ENCODE data around the gene APOL6.
"Not testable (repeated sequence)": the region's sequence is repeated elsewhere in the genome, so short reads cannot be mapped to it uniquely, and the experiment has no call there.

Gene APOL6

DNA sequence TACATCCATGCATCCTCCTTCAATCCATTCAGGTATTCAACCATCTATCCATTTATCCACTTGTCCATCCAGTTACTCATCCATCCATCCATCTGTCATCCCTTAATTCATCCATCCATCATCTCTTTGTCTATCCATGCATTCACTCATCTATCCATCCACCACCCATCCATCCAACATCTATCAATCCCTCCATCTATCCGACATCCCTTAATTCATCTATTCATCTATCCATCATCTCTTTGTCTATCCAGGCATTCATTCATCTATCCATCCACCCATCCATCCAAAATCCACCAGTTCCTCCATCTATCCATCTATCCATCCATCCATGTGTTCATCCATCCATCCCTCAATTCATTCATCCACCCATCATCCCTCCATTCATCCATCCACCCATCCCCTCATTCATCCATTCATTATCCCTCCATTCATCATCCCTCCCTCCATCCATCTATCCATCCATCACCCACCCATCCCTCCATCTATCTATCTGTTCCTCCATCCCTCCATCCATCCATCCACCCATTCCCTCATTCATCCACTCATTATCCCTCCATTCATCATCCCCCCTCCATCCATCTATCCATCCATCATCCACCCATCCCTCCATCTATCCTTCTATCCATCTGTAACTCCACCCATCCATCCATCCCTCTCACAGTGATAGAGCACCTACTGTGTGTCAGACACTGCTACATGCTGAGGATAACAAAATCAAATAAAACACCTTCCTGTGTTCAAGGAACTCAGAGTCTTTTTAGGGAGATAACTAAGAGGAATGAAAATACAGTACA lies 29.6 kb upstream of the APOL6 start:
- no peak for DNase-seq (ENCODE audit: low spot score)

DNA sequence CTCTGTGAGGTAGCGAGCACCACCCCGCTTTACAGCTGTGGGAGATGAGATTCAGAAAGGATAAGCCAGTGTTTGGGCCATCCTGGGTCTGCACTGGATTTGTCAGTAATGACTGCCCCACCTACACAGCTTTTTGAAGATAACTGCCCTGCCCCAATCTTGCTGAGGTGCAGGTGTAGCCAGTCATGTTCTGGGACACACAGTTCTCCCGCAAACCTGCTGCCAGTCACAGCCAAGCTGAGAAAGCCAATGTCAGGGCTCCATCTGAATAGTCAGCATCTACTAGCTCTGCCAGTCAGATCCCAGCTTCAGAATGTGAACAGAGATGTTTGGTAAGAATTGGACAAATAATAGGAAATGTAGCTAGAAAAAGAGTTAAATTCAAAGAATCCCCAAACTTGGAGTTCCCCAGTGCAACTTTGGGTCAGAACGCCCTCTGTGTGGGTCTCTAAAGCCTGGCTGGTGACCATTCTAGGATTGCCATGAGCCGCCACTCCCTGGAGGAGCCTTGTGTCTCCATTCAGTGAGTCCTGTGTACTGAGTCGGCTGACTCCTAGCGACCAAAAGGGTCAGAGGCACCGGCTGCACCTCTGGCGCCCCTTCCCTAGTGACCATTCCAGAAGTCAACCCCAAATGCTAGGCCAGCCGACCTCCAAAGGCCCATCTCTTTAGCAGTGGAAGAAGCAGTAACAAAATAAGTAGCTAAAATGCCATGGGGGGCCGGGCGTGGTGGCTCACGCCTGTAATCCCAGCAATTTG lies 28.7 kb upstream of the APOL6 start:
- no peak for DNase-seq (ENCODE audit: low spot score)

- no peak for DNase-seq (ENCODE audit: low spot score)
These were observed 27.5 kb upstream of the APOL6 start for GRCh38 chr22:35620624-35621251.

DNA sequence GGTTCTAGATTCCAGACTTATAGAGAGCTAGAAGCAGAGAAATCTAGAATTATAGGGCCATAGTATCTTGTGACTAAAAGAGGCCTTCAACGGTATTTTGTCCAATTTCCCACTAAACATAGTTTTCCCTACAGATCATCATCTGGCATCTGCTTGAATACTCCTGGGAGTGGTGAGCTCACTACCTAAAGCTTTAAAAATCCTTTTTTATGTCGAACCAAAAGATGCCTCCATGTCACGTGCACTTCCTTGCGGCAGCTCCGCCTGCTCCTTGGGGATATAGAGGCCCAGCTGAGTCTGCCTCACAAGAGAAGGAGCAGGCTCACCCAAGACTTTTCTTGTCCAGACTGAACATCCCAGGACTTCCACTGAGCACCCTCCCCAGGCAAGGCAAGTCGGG lies 26.8 kb upstream of the APOL6 start:
- no peak for DNase-seq (ENCODE audit: low spot score)

DNA sequence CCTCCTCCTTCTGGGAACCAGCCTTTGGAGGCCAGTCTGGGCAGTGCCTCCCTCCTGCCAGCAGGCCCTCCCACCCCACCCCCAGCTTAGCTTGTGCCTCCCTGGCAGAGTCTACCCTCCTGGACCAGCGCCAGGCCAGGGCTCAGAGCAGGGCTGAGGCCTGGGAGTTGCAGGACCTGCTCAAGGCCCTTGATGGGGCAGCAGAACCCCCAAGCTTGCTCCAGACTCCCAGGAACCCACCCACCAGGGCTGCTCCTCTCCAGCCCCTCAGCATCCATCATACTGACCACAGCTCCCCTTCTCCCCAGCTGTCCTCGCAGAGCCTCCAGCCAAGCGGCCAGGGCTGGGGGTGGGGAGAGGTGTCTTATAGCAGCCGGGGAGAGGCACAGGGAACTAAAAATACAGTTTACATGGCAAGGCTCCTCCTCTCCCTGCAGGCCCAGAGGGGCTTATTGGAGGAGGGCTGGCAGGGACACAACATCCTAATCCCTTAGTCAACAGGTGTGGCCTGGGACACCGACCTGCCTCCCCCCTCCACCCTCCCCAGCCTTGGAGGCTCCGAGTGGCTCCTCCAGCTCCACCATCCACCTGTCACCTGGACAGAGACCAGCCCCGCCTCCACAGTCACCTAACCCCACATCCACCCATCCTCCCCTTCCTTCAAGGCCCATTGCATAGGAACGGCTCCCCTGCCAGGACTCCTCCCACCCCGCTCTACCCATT lies 25.9 kb upstream of the APOL6 start:
- peak; percentile 75 for DNase-seq (ENCODE audit: low spot score)

- DNase-seq (ENCODE audit: low spot score) = not testable (repeated sequence)
These were observed 24.4 kb upstream of the APOL6 start for GRCh38 chr22:35623885-35624284.

DNA sequence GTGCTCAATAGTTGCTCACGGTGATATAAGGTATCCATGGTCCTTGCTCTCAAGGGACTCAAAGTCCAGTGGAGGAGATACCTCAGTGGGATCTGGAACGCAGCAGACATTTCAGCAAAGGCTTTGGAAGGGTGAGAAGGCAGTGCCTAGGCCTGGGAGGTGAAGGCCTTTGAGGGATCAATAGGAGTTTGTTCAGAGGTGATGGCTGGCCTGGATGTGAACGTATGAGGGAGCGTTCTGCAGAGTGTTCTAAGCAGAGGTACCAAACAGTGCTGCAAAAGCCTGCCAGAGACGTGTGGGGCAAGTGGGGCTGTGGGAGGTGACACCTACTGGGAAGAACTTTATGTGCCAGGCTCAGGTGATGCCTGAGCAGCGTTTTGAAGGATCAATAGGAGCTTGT lies 23.7 kb upstream of the APOL6 start:
- DNase-seq (ENCODE audit: low spot score) = no peak

- DNase-seq (ENCODE audit: low spot score) = no peak
These were observed 22.3 kb upstream of the APOL6 start for GRCh38 chr22:35625763-35626432.

DNA sequence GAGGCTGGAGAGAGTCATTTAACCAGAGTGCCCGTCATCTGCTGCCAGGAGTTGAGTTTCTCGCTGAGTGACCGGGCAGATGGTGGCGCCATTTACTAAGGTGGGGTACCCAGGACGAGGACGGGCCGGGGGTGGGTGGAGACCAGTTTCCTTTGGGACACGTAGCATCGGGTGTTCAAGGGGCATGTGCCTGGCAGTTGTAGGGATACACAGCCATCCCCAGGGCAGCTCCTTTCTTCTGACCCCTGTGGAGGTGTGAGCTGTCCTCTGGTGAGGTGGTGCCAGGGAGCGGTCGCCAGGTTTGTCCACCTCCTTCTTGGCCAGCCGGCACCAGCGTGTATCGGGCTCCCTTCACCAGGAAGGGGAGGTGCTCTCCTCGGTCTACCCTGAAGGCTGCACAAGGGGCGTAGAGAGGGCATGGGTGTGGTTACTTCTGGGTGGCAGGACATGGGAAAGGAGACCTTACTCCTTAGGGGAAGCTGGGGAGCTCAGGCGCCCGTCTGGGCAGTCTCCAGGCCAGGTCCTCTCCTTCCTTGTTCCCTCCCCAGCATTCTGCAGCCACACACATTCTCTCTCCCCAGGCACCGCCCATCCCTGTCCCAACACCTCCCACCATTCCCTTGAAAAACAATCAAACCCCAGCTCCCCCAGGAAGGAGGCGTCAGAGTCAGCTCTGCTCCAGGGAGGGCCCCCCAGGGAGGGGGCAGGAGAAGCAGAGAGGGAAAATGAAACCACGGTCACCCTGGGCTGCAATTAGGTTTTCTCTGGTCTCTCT lies 20.8 kb upstream of the APOL6 start:
- DNase-seq (ENCODE audit: low spot score) = peak; percentile 77

DNA sequence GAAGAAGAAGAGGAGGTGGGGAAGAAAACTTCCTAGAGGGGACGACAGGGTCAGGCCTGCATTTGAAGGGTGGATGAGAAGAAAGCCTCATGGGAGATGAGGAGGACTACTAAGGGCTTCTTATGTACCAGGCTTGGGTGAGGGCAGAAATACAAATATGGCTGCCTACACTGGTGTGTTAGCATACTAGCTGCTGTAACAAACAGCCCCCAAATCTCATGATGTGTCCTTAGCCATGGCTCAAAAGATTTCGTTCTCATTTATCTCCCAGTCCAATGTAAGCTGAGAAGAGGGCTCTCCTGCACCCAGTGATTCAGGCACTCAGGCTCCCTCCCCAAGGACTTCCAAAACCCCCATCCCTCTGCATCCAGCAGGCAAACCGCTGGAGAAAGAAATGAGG lies 19.5 kb upstream of the APOL6 start:
- DNase-seq (ENCODE audit: low spot score) = no peak

DNA sequence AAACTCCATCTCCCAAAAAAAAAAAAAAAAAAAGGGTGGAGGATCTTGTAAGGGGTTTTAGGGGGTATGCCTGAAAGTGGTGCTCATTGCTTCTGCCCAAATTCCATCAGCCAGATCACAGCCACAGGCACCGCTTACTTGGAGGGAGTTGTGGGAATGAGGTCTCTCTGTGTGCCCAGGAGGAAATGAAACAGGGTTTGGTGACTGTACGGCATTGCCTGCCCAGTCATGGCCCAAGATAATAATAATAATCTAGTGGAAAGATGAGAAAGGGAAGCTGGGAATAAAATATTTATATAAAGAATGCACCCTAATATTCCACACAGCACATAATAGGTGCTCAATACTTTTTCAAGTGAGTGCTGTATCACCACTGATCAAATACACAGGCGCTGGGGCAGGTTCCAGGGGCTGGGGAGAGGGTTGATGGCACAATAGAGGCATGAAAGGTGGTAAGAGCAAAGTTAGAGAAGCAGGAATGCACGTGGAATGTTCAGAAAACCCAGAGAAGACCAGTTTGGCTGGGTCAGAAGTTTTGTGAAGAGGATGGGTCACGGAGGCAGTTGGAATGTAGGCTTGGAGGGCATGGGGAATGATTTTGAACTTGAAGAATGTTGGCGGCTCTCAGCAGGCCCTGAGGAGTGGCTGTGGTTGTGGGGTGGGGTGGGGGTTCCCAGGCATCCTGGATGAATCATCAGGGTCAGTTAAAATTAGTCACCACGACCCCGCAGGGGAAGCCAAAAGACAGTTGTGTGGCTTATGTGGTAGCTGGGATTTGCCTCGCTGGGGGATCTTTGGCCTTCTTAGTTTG lies 18.6 kb upstream of the APOL6 start:
- DNase-seq (ENCODE audit: low spot score) = no peak

GRCh38 chr22:35630387-35630793 lies 17.9 kb upstream of the APOL6 start:
- no peak for DNase-seq (ENCODE audit: low spot score)

DNA sequence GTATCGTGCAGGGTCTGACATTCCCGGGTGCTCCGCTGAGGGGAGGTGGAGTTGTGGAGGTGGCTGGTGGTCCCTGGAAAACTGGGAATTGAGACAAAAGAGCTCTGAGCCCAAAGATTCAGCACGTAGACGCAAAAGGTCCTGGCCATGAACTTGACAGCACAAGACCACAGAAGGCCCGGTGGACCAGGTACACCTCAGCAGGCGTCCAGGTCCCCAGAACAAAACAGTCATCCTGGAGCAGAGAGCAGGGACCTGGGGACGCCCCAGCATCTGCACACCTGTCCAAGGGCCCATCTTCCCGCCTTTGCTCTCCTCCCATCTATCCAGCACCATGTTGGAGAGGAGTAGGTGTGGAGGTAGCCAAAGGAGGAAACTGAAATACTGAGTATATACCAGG lies 17.4 kb upstream of the APOL6 start:
- no peak for DNase-seq (ENCODE audit: low spot score)

GRCh38 chr22:35631597-35631996 lies 16.6 kb upstream of the APOL6 start:
- DNase-seq (ENCODE audit: low spot score) = no peak

DNA sequence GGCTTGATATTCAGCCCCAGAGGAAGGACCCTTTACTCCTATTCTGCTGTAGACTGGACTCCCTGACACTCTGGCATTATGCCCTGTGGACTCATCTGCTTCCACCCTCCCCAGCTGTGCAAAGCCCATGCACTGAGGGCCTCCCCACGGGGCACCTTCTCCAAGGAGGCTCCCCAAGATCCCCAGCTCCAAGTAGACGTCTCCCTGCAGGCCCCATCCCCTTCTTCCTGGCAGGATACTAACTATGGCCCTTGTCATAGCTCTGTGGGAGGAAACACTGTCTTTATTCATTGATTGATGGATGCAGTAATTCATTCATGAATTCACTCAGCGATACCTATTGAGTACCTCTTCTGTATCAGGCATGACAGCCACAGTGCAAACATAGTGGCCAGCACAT lies 15.3 kb upstream of the APOL6 start:
- DNase-seq (ENCODE audit: low spot score) = no peak

DNA sequence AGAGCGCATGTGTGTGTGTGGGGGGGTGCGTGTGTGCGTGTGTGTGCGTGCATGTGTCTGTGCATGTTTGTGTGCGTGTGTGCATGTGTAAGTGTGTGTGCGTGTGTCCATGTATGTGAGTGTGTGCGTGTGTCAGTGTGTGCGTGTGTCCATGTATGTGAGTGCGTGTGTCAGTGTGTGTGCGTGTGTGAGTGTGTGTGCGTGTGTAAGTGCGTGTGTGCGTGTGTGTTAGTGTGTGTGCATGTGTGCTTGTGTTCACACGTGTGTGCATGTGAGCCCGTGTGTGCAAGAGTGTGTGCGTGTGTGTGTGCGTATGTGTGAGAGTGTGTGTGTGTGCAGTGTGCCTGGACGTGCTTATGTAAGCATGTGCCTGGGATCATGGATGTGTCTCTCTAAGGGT lies 14.7 kb upstream of the APOL6 start:
- no peak for DNase-seq (ENCODE audit: low spot score)

GRCh38 chr22:35634015-35634414 lies 14.2 kb upstream of the APOL6 start:
- no peak for DNase-seq (ENCODE audit: low spot score)

DNA sequence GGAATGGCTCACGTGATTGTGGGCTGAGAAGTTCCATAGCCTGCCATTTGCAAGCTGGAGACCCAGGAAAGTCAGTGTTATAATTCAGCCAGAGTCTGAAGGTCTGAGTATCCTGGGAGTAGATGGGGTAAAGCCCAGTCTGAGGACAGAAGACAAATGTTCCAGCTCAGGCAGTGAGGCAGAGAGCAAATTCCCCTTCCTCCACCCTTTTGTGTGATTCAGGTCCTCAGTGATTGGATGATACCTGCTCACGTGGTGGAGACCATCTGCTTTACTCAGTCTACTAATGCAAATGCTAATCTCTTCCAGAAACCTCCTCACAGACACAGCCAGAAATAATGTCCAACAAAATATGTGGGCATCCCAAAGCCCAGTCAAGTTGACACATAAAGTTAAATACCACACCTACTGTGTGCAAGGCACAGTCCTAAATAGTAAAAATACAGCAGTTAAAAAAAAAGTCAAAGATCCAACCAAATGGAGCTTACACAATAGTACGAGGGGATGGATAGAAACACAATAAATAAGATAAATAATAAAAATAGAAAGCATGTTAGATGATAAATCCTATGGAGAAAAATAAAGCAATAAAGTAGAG lies 13.2 kb upstream of the APOL6 start:
- no peak for DNase-seq (ENCODE audit: low spot score)

- no peak for DNase-seq (ENCODE audit: low spot score)
These were observed 11.0 kb upstream of the APOL6 start for GRCh38 chr22:35637254-35637653.

DNA sequence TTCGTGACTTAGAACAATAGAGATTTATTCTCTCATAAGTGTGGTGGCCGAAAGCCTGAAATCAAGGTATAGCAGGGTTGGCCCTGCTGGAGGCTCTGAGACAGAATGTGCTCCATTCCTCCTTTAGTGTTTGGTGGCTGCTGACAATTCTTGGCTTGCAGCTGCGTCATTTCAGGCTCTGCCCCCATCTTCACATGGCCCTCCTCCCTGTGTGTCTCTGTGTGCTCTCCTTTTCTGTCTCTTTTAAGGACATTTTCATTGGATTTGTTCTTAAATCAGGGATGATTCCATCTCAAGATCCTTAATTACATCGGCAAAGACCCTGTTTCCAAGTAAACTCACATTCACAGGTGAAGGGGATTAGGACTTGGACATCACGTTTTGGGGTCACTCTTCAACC lies 10.2 kb upstream of the APOL6 start:
- no peak for DNase-seq (ENCODE audit: low spot score)
